Retinal pigment epithelial cell (primary cell): ENCODE results near the gene MZB1.

Source experiments
- DNase-seq: peaks from one replicate; pipeline ENCODE4 v3.0.0-alpha.2; 2010; ENCODE audit warnings: low read depth
- H3K4me3 ChIP-seq: 2 replicates; pipeline ENCODE4 v1.5.1; 2011; ENCODE audit warnings: mild to moderate bottlenecking, low read length, control low read depth, moderate library complexity
- TF ChIP-seq, protein P1 (sequence below): conservative IDR thresholded peaks from 2 replicates; pipeline ENCODE4 v1.5.1; 2011; ENCODE audit warnings: low read depth, low read length, control low read depth, inconsistent platforms

The MZB1 gene

DNA sequence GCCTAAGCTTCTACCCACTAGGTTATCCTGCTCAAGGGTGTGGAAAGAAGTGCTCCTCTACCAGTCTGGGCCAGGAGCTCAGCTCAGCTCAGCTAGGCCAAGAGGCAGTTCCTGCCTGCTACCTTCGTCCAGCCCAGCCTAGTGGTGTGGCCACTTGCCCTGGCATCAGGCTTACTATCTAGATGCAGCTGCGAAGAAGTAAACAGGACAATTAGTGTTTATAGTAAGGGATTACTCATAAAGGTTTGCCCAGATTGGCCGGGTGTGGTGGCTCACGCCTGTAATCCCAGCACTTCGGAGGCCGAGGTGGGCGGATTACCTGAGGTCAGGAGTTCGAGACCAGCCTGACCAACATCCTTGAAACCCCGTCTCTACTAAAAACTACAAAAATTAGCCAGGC is 26.9 kb upstream of the MZB1 start:
- TF ChIP-seq, protein P1, sequence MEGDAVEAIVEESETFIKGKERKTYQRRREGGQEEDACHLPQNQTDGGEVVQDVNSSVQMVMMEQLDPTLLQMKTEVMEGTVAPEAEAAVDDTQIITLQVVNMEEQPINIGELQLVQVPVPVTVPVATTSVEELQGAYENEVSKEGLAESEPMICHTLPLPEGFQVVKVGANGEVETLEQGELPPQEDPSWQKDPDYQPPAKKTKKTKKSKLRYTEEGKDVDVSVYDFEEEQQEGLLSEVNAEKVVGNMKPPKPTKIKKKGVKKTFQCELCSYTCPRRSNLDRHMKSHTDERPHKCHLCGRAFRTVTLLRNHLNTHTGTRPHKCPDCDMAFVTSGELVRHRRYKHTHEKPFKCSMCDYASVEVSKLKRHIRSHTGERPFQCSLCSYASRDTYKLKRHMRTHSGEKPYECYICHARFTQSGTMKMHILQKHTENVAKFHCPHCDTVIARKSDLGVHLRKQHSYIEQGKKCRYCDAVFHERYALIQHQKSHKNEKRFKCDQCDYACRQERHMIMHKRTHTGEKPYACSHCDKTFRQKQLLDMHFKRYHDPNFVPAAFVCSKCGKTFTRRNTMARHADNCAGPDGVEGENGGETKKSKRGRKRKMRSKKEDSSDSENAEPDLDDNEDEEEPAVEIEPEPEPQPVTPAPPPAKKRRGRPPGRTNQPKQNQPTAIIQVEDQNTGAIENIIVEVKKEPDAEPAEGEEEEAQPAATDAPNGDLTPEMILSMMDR = no peak
- DNase-seq = no peak
- H3K4me3 ChIP-seq = no peak overlapping the region

- TF ChIP-seq, protein P1 = no peak
- no peak for DNase-seq
- no peak overlapping the region for H3K4me3 ChIP-seq
Observed at GRCh38 chr5:139415869-139416268, 26.2 kb upstream of the MZB1 start.

GRCh38 chr5:139415221-139415861 is 25.6 kb upstream of the MZB1 start:
- no peak for DNase-seq
- H3K4me3 ChIP-seq = no peak overlapping the region
- TF ChIP-seq, protein P1 = no peak

GRCh38 chr5:139414581-139415130 is 24.9 kb upstream of the MZB1 start:
- no peak for DNase-seq
- TF ChIP-seq, protein P1 = no peak

GRCh38 chr5:139413963-139414362 is 24.2 kb upstream of the MZB1 start:
- TF ChIP-seq, protein P1 = no peak
- DNase-seq = no peak
- no peak overlapping the region for H3K4me3 ChIP-seq

More at GRCh38 chr5:139414581-139415130, 24.9 kb upstream of the MZB1 start:
- no peak overlapping the region for H3K4me3 ChIP-seq

GRCh38 chr5:139413153-139413552 is 23.4 kb upstream of the MZB1 start:
- TF ChIP-seq, protein P1 = no peak
- DNase-seq = no peak
- no peak overlapping the region for H3K4me3 ChIP-seq
